NCI-H2227 treated with DMSO at 0.1 percent for 48 hours (cell line): ENCODE data around the gene WWOX.

Source experiments
- DNase-seq: peaks from one replicate; lab custom pipeline; 2025; lab: John Stamatoyannopoulos, UW

The WWOX gene

GRCh38 chr16:78955206-78955605 is 855.8 kb downstream of the WWOX start:
- DNase-seq: no peak

- DNase-seq: no peak
Measured at GRCh38 chr16:78956859-78957258, 857.4 kb downstream of the WWOX start.

- DNase-seq: no peak
Measured at GRCh38 chr16:78957317-78958100, 858.1 kb downstream of the WWOX start.

GRCh38 chr16:78961464-78961863 is 862.0 kb downstream of the WWOX start:
- DNase-seq: no peak

GRCh38 chr16:78962457-78962929 is 863.0 kb downstream of the WWOX start:
- no peak for DNase-seq

GRCh38 chr16:78967948-78968347 is 868.5 kb downstream of the WWOX start:
- DNase-seq: no peak

- DNase-seq: no peak
Measured at GRCh38 chr16:78969721-78970120, 870.3 kb downstream of the WWOX start.

GRCh38 chr16:78970650-78971049 is 871.2 kb downstream of the WWOX start:
- DNase-seq: no peak

GRCh38 chr16:78972006-78972405 is 872.6 kb downstream of the WWOX start:
- DNase-seq: no peak

- no peak for DNase-seq
Measured at GRCh38 chr16:78972986-78973385, 873.5 kb downstream of the WWOX start.

GRCh38 chr16:78976212-78976611 is 876.8 kb downstream of the WWOX start:
- no peak for DNase-seq

GRCh38 chr16:78980825-78981224 is 881.4 kb downstream of the WWOX start:
- DNase-seq: no peak

GRCh38 chr16:78982096-78982744 is 882.8 kb downstream of the WWOX start:
- DNase-seq: no peak

- no peak for DNase-seq
Measured at GRCh38 chr16:78984324-78984723, 884.9 kb downstream of the WWOX start.

- DNase-seq: no peak
Measured at GRCh38 chr16:78984887-78985464, 885.5 kb downstream of the WWOX start.

- DNase-seq: no peak
Measured at GRCh38 chr16:78985716-78986605, 886.5 kb downstream of the WWOX start.

- no peak for DNase-seq
Measured at GRCh38 chr16:78987666-78988065, 888.2 kb downstream of the WWOX start.

GRCh38 chr16:78988361-78988969 is 889.0 kb downstream of the WWOX start:
- no peak for DNase-seq

- DNase-seq: no peak
Measured at GRCh38 chr16:78990309-78990701, 890.9 kb downstream of the WWOX start.

- no peak for DNase-seq
Measured at GRCh38 chr16:78992001-78992400, 892.5 kb downstream of the WWOX start.

- peak; percentile 47 for DNase-seq
Measured at GRCh38 chr16:78993346-78993745, 893.9 kb downstream of the WWOX start.
